Vagina (tissue), 2 donors: Measurements from ENCODE around the gene FBLN1. TPM values are rescaled to one million over a fixed set of nuclear protein-coding genes. Genes with fewer than 3 reads are reported as not detected.
"Not testable (repeated sequence)": the region's sequence is repeated elsewhere in the genome, so short reads cannot be mapped to it uniquely, and the experiment has no call there.

Source experiments
- DNase-seq, 2 donors: peaks; one replicate each; pipeline ENCODE4 v3.0.0-alpha.2; 2017; ENCODE audit errors: extremely low spot score in 2 of 2
- H3K27ac ChIP-seq: fragments of 200-600 bp; sonication (generic); one replicate; pipeline ENCODE4 v1.5.1; 2019
- H3K27me3 ChIP-seq: fragments of 200-600 bp; sonication (generic); one replicate; pipeline ENCODE4 v1.5.1; 2019
- H3K36me3 ChIP-seq, 2 donors: fragments of 200-600 bp; sonication (generic); one replicate each; pipeline ENCODE4 v1.5.1; 2017 to 2019
- H3K4me1 ChIP-seq: fragments of 200-600 bp; sonication (generic); one replicate; pipeline ENCODE4 v1.5.1; 2019
- H3K4me3 ChIP-seq, 2 donors: fragments of 200-600 bp; sonication (generic); 1 replicate in 1 of 2; 2 replicates in 1 of 2; pipeline ENCODE4 v1.5.1; 2016 to 2019
- H3K9me3 ChIP-seq: fragments of 200-600 bp; sonication (generic); one replicate; pipeline ENCODE4 v1.5.1; 2019
- POLR2A ChIP-seq, 2 donors: fragments of 450-650 bp; IDR thresholded peaks; one replicate each; pipeline ENCODE4 v1.6.1; 2017; ENCODE audit warnings: antibody characterized with exemption in 2 of 2, mild to moderate bottlenecking in 2 of 2, moderate library complexity in 2 of 2
- POLR2AphosphoS5 ChIP-seq, 2 donors: sonication (generic); formaldehyde crosslinking; IDR thresholded peaks; one replicate each; pipeline ENCODE4 v1.9.0; 2017; ENCODE audit warnings: antibody characterized with exemption in 2 of 2, mild to moderate bottlenecking in 2 of 2, low read depth in 1 of 2; ENCODE audit not compliant: insufficient read depth in 1 of 2
- intact Hi-C: fragments of 100-400 bp; cut with DNase I; formaldehyde crosslinking; loops from one replicate; pipeline ENCODE4 v1.15.1; 2023
- total RNA-seq: library from RNA; depleted of rRNA; stranded (reverse); fragments of >200 nt; gene quantifications from one replicate; pipeline ENCODE4 v1.2.3, GENCODE V29; 2016
- TF ChIP-seq, protein P1 (sequence below), 3 experiments: fragments of 450-650 bp in 2 of 3; fragments of 200-600 bp in 1 of 3; sonication (generic) in 1 of 3; IDR thresholded peaks; one replicate each; pipeline ENCODE4 v1.5.1; 2017 to 2019; ENCODE audit warnings: antibody characterized with exemption in 3 of 3, mild to moderate bottlenecking in 2 of 3, moderate library complexity in 2 of 3

Gene FBLN1
- total RNA-seq, 1 donor from 2014 or later, result 1,019 TPM

DNA sequence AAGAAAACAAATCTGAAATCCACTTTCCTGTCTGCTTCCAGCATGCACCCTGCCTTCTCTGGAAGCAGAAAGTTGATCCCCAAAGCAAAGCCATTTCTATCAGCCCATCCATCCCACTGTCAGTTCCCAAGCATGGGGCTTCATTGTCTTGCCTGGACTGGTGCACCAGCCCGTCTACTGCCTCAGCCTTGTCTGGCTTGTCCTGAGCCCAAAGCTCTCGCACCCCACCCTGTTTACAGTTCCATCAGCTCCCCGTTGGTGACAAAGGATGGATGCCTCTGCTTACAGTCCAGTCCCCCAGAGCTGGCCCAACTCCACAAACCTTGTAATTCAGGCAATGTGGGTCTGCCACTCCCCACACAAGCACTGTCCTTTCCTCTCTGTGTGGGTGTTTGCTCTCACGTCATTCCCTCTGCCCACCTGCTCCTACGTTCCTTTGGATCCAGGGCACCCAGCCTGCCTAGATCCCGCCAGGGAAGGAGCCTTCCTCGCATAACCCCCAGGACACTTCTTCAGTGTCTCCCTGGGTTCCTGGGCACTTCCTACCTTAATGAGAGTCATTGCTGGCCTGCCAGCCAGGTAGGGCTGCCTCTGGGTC lies 38.8 kb downstream of the FBLN1 start:
- peak overlapping the region; percentile 92 for H3K27ac ChIP-seq
- H3K27me3 ChIP-seq, result no peaks in the 10 kb centered on the region
- H3K9me3 ChIP-seq, result no peaks in the 10 kb centered on the region
- intact Hi-C loops, result loop anchor here (10.0 kb wide), 1 partner anchor 227 kb away; no protein-coding TSS in a partner anchor
- peaks cover 0 to 57% of the 10 kb centered on the region in 2 donors for H3K36me3 ChIP-seq
- peaks cover 34% of the 10 kb centered on the region for H3K4me1 ChIP-seq
- TF ChIP-seq, protein P1, sequence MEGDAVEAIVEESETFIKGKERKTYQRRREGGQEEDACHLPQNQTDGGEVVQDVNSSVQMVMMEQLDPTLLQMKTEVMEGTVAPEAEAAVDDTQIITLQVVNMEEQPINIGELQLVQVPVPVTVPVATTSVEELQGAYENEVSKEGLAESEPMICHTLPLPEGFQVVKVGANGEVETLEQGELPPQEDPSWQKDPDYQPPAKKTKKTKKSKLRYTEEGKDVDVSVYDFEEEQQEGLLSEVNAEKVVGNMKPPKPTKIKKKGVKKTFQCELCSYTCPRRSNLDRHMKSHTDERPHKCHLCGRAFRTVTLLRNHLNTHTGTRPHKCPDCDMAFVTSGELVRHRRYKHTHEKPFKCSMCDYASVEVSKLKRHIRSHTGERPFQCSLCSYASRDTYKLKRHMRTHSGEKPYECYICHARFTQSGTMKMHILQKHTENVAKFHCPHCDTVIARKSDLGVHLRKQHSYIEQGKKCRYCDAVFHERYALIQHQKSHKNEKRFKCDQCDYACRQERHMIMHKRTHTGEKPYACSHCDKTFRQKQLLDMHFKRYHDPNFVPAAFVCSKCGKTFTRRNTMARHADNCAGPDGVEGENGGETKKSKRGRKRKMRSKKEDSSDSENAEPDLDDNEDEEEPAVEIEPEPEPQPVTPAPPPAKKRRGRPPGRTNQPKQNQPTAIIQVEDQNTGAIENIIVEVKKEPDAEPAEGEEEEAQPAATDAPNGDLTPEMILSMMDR (IDR thresholded peaks at IDR 0.05), result no peak
- TF ChIP-seq POLR2A (IDR thresholded peaks at IDR 0.05) (no peak), POLR2AphosphoS5 (IDR thresholded peaks at IDR 0.05; ENCODE audit: insufficient read depth in 1 of 2, low read depth in 1 of 2) (no peak)
- H3K4me3 ChIP-seq, result no peak overlapping the region
- DNase-seq, result no peak

DNA sequence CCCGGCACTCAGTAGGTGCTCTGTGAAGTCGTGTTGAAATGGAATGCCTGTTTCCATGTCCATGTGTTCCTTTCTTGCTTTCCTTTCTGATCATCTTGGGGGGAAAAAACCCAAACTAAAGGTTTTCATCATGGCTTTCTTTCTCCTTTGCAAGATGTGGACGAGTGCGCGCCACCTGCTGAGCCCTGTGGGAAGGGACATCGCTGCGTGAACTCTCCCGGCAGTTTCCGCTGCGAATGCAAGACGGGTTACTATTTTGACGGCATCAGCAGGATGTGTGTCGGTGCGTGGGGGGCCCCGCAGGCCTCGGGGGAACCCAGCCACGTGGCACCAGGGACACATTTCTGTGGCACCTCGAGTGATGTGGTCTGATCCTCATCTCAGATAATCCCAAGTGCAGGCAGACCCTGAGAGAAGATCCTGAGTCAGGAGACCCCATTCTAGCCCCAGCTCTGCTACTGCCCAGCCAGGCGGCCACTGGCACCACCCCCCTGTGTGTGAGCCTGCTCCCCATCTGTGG lies 39.4 kb downstream of the FBLN1 start:
- Histone ChIP-seq H3K27me3 (no peaks in the 10 kb centered on the region), H3K36me3 (peaks cover 0 to 57% of the 10 kb centered on the region in 2 donors), H3K4me3 (no peak overlapping the region), H3K4me1 (peaks cover 28% of the 10 kb centered on the region), H3K27ac (peak overlapping the region; percentile 92), H3K9me3 (no peaks in the 10 kb centered on the region)
- TF ChIP-seq POLR2A (IDR thresholded peaks at IDR 0.05) (no peak), POLR2AphosphoS5 (IDR thresholded peaks at IDR 0.05; ENCODE audit: insufficient read depth in 1 of 2, low read depth in 1 of 2) (no peak)
- TF ChIP-seq, protein P1 (IDR thresholded peaks at IDR 0.05), result no peak
- intact Hi-C loops, result loop anchor here (10.0 kb wide), 1 partner anchor 227 kb away; no protein-coding TSS in a partner anchor
- DNase-seq, result no peak

- Histone ChIP-seq H3K4me1 (peaks cover 22% of the 10 kb centered on the region), H3K27ac (peak overlapping the region; percentile 92), H3K36me3 (peaks cover 0 to 57% of the 10 kb centered on the region in 2 donors)
- not testable (repeated sequence) for DNase-seq, H3K4me3 ChIP-seq, H3K27me3 ChIP-seq, H3K9me3 ChIP-seq
- intact Hi-C loops, result loop anchor here (10.0 kb wide), 1 partner anchor 228 kb away; no protein-coding TSS in a partner anchor
Measured at GRCh38 chr22:45542736-45543135, 40.1 kb downstream of the FBLN1 start.

- DNase-seq, result no peak
- TF ChIP-seq POLR2AphosphoS5 (IDR thresholded peaks at IDR 0.05; ENCODE audit: insufficient read depth in 1 of 2, low read depth in 1 of 2), result no peak
- TF ChIP-seq POLR2A (IDR thresholded peaks at IDR 0.05), result no peak
- TF ChIP-seq, protein P1 (IDR thresholded peaks at IDR 0.05), result no peak
- peak overlapping the region; percentile 92 for H3K27ac ChIP-seq
- H3K9me3 ChIP-seq, result no peaks in the 10 kb centered on the region
- no peak overlapping the region for H3K4me3 ChIP-seq
- H3K4me1 ChIP-seq, result peaks cover 21% of the 10 kb centered on the region
- intact Hi-C loops, result loop anchor here (10.0 kb wide), 1 partner anchor 228 kb away; no protein-coding TSS in a partner anchor
- peaks cover 0 to 60% of the 10 kb centered on the region in 2 donors for H3K36me3 ChIP-seq
- no peaks in the 10 kb centered on the region for H3K27me3 ChIP-seq
Measured at GRCh38 chr22:45543243-45543642, 40.6 kb downstream of the FBLN1 start.

GRCh38 chr22:45544588-45545170 lies 42.0 kb downstream of the FBLN1 start:
- no peak for DNase-seq
- intact Hi-C loops, result loop anchor here (10.0 kb wide), 1 partner anchor 230 kb away; no protein-coding TSS in a partner anchor
- H3K27ac ChIP-seq, result peak overlapping the region; percentile 92
- H3K36me3 ChIP-seq, result peaks cover 0 to 61% of the 10 kb centered on the region in 2 donors
- H3K4me3 ChIP-seq, result no peak overlapping the region
- H3K27me3 ChIP-seq, result no peaks in the 10 kb centered on the region
- no peaks in the 10 kb centered on the region for H3K9me3 ChIP-seq
- peaks cover 23% of the 10 kb centered on the region for H3K4me1 ChIP-seq
- TF ChIP-seq, protein P1 (IDR thresholded peaks at IDR 0.05), result no peak
- no peak for TF ChIP-seq POLR2A (IDR thresholded peaks at IDR 0.05)
- TF ChIP-seq POLR2AphosphoS5 (IDR thresholded peaks at IDR 0.05; ENCODE audit: insufficient read depth in 1 of 2, low read depth in 1 of 2), result no peak
